MM.1S (cell line): ENCODE measurements around the gene POLE.

ENCODE experiments used
- CTCF ChIP-seq: fragments of 300-600 bp; sonication (generic); IDR thresholded peaks from 2 replicates; pipeline ENCODE4 v1.5.1; 2016; ENCODE audit warnings: antibody characterized with exemption, low read length, mixed read lengths
- EZH2 ChIP-seq: fragments of 300-600 bp; sonication (generic); optimal IDR thresholded peaks from 2 replicates; pipeline ENCODE3; 2017; ENCODE audit warnings: low read depth, mild to moderate bottlenecking, antibody characterized with exemption, low read length, mixed read lengths
- EZH2phosphoT487 ChIP-seq: fragments of 300-600 bp; sonication (generic); IDR thresholded peaks from 2 replicates; pipeline ENCODE4 v1.6.1; 2018; ENCODE audit warnings: antibody characterized with exemption, low read length

DNA sequence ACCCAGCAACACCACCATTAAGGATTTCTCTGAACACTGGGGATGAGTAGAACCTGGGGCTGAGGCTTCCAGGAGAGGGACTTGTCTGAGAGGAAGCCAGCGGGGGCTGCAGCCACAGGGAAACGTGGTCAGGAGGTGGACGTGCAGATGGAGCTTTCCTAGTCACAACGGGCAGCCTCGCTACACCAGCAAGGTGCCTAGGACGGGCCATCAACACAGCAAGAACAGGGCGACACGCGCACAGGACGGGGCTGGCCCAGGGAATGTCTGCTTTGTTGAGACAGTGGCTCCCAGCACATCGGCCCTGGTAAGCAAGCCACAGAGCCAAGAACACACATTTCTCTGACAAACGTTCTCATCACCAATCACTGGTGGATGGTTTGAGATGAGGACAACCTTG lies 49.2 kb upstream of the POLE start:
- TF ChIP-seq CTCF, result no peak
- TF ChIP-seq EZH2, result no peak
- TF ChIP-seq EZH2phosphoT487, result no peak
